Posterior cingulate gyrus (tissue), 11 donors: Measurements from ENCODE around the gene NOL8.

Experiments used
- DNase-seq, 10 donors: peaks; one replicate each; pipeline versions ENCODE4 v3.0.0 to v3.0.0-alpha.2; 2020 to 2021; ENCODE audit warnings: mixed read lengths in 3 of 10
- intact Hi-C: fragments of 100-400 bp; cut with DNase I; formaldehyde crosslinking; loops from one replicate; pipeline ENCODE4 v1.15.1; 2023

The NOL8 gene

GRCh38 chr9:92315456-92315855 lies 9.7 kb downstream of the NOL8 start:
- intact Hi-C loops = no loop called here
- no peak for DNase-seq

- intact Hi-C loops = no loop called here
- no peak for DNase-seq
Observed at GRCh38 chr9:92313624-92314012, 11.5 kb downstream of the NOL8 start.

GRCh38 chr9:92312887-92313623 lies 12.1 kb downstream of the NOL8 start:
- intact Hi-C loops = no loop called here
- no peak for DNase-seq

- DNase-seq = no peak
- intact Hi-C loops = no loop called here
Observed at GRCh38 chr9:92310562-92310961, 14.6 kb downstream of the NOL8 start.

- intact Hi-C loops = no loop called here
Observed at GRCh38 chr9:92308893-92309292, 16.3 kb downstream of the NOL8 start.

GRCh38 chr9:92300936-92301335 lies 24.2 kb downstream of the NOL8 start:
- DNase-seq = no peak
- intact Hi-C loops = no loop called here

More at GRCh38 chr9:92308893-92309292, 16.3 kb downstream of the NOL8 start:
- no peak for DNase-seq

GRCh38 chr9:92299116-92299515 lies 26.0 kb downstream of the NOL8 start:
- intact Hi-C loops = loop anchor here (10.0 kb wide), 1 partner anchor 164 kb away; no protein-coding TSS in a partner anchor
- DNase-seq = no peak

- DNase-seq = no peak
- intact Hi-C loops = loop anchor here (10.0 kb wide), 1 partner anchor 163 kb away; no protein-coding TSS in a partner anchor
Observed at GRCh38 chr9:92298036-92298435, 27.1 kb downstream of the NOL8 start.

GRCh38 chr9:92297611-92298010 lies 27.5 kb downstream of the NOL8 start:
- DNase-seq = no peak
- intact Hi-C loops = loop anchor here (10.0 kb wide), 1 partner anchor 163 kb away; no protein-coding TSS in a partner anchor

GRCh38 chr9:92295827-92296258 lies 29.3 kb downstream of the NOL8 start:
- DNase-seq = no peak
- intact Hi-C loops = loop anchor here (10.0 kb wide), 1 partner anchor 161 kb away; no protein-coding TSS in a partner anchor

GRCh38 chr9:92295240-92295790 lies 29.8 kb downstream of the NOL8 start:
- intact Hi-C loops = loop anchor here (10.0 kb wide), 1 partner anchor 161 kb away; no protein-coding TSS in a partner anchor
- DNase-seq = no peak

GRCh38 chr9:92294297-92294676 lies 30.9 kb downstream of the NOL8 start:
- peak in 1 of 10 donors; percentile 10 for DNase-seq
- intact Hi-C loops = loop anchor here (10.0 kb wide), 1 partner anchor 159 kb away; no protein-coding TSS in a partner anchor

- peak; percentile 98 to 100 (median 100) for DNase-seq
- intact Hi-C loops = loop anchor here (1.0 to 10.0 kb wide), 2 partner anchors 32 to 159 kb away; partner anchors contain the start of genes CENPP and NOL8
Observed at GRCh38 chr9:92293452-92294296, 31.5 kb downstream of the NOL8 start, which contains the start of gene IARS1. Gene IARS1 (minus strand): TSS chr9:92293697. CDS start chr9:92289419, 4,278 bp downstream.

- intact Hi-C loops = loop anchor here (1.0 to 10.0 kb wide), 2 partner anchors 32 to 158 kb away; partner anchors contain the start of genes CENPP and NOL8
- DNase-seq = no peak
Observed at GRCh38 chr9:92293075-92293354, 32.1 kb downstream of the NOL8 start.

- no peak for DNase-seq
- intact Hi-C loops = loop anchor here (1.0 to 10.0 kb wide), 2 partner anchors 33 to 158 kb away; partner anchors contain the start of genes CENPP and NOL8
Observed at GRCh38 chr9:92292338-92293074, 32.6 kb downstream of the NOL8 start.

GRCh38 chr9:92291577-92291976 lies 33.6 kb downstream of the NOL8 start:
- no peak for DNase-seq
- intact Hi-C loops = loop anchor here (10.0 kb wide), 1 partner anchor 157 kb away; no protein-coding TSS in a partner anchor

- DNase-seq = no peak
- intact Hi-C loops = loop anchor here (10.0 kb wide), 1 partner anchor 156 kb away; no protein-coding TSS in a partner anchor
Observed at GRCh38 chr9:92290785-92291429, 34.2 kb downstream of the NOL8 start.

GRCh38 chr9:92289708-92290390 lies 35.3 kb downstream of the NOL8 start:
- DNase-seq = no peak
- intact Hi-C loops = loop anchor here (10.0 kb wide), 1 partner anchor 155 kb away; no protein-coding TSS in a partner anchor

- intact Hi-C loops = no loop called here
Observed at GRCh38 chr9:92279302-92279701, 45.8 kb downstream of the NOL8 start.

More at GRCh38 chr9:92279302-92279701, 45.8 kb downstream of the NOL8 start:
- DNase-seq = no peak
